Right atrium auricular region (tissue), 2 donors: ENCODE measurements around the gene AUH. TPM values are rescaled to one million over a fixed set of nuclear protein-coding genes. Genes with fewer than 3 reads are reported as not detected.

ENCODE experiments used
- DNase-seq: peaks from one replicate; pipeline ENCODE4 v3.0.0-alpha.2; 2019; ENCODE audit warnings: low spot score
- H3K27ac ChIP-seq, 2 donors: fragments of 200-600 bp; sonication (generic); 1 replicate in 1 of 2; 2 replicates in 1 of 2; pipeline ENCODE4 v1.5.1; 2016 to 2019
- H3K27me3 ChIP-seq, 2 donors: fragments of 200-600 bp; sonication (generic); one replicate each; pipeline versions ENCODE4 v1.5.1 to v1.6.0; 2017 to 2019
- H3K36me3 ChIP-seq: fragments of 200-600 bp; sonication (generic); one replicate; pipeline ENCODE4 v1.5.1; 2016
- H3K4me1 ChIP-seq, 2 donors: fragments of 200-600 bp; sonication (generic); one replicate each; pipeline versions ENCODE4 v1.5.1 to v1.6.0; 2017 to 2019
- H3K4me3 ChIP-seq, 2 donors: fragments of 200-600 bp; sonication (generic); 1 replicate in 1 of 2; 2 replicates in 1 of 2; pipeline ENCODE4 v1.5.1; 2017 to 2019; ENCODE audit warnings: mild to moderate bottlenecking in 1 of 2, moderate library complexity in 1 of 2
- H3K9me3 ChIP-seq, 2 donors: fragments of 200-600 bp; sonication (generic); one replicate each; pipeline ENCODE4 v1.5.1; 2019
- CTCF ChIP-seq, 2 donors: fragments of 200-600 bp; sonication (generic); IDR thresholded peaks; one replicate each; pipeline ENCODE4 v1.5.1; 2019; ENCODE audit warnings: antibody characterized with exemption in 2 of 2
- total RNA-seq, 2 donors: library from RNA; depleted of rRNA; stranded (reverse); fragments of >200 nt; gene quantifications; one replicate each; pipeline ENCODE4 v1.1.0, GENCODE V29; 2016

The AUH gene
- total RNA-seq, 2 donors from 2014 or later, result 16.3 to 50.4 TPM

GRCh38 chr9:91316093-91316492, 45.6 kb downstream of the AUH start:
- DNase-seq, result no peak
- no peak for TF ChIP-seq CTCF (IDR thresholded peaks at IDR 0.05)

GRCh38 chr9:91315191-91315590, 46.5 kb downstream of the AUH start:
- no peak overlapping the region for H3K27ac ChIP-seq
- no peak for DNase-seq
- no peaks in the 10 kb centered on the region for H3K9me3 ChIP-seq
- H3K36me3 ChIP-seq, result peaks cover 7% of the 10 kb centered on the region
- no peaks in the 10 kb centered on the region for H3K27me3 ChIP-seq
- no peak overlapping the region for H3K4me3 ChIP-seq
- no peak for TF ChIP-seq CTCF (IDR thresholded peaks at IDR 0.05)
- H3K4me1 ChIP-seq, result no peaks in the 10 kb centered on the region

More at GRCh38 chr9:91316093-91316492, 45.6 kb downstream of the AUH start:
- Histone ChIP-seq H3K4me1 (no peaks in the 10 kb centered on the region), H3K27ac (no peak overlapping the region), H3K9me3 (no peaks in the 10 kb centered on the region), H3K36me3 (peaks cover 7% of the 10 kb centered on the region), H3K4me3 (no peak overlapping the region), H3K27me3 (no peaks in the 10 kb centered on the region)

GRCh38 chr9:91312717-91313325, 48.9 kb downstream of the AUH start:
- H3K9me3 ChIP-seq, result no peaks in the 10 kb centered on the region
- H3K27ac ChIP-seq, result no peak overlapping the region
- DNase-seq, result no peak
- H3K4me3 ChIP-seq, result no peak overlapping the region
- no peaks in the 10 kb centered on the region for H3K4me1 ChIP-seq
- H3K27me3 ChIP-seq, result no peaks in the 10 kb centered on the region
- no peaks in the 10 kb centered on the region for H3K36me3 ChIP-seq
- no peak for TF ChIP-seq CTCF (IDR thresholded peaks at IDR 0.05)

GRCh38 chr9:91310037-91310436, 51.7 kb downstream of the AUH start:
- no peak for DNase-seq
- Histone ChIP-seq H3K9me3 (no peaks in the 10 kb centered on the region), H3K27me3 (no peaks in the 10 kb centered on the region), H3K4me1 (no peaks in the 10 kb centered on the region), H3K36me3 (no peaks in the 10 kb centered on the region), H3K27ac (no peak overlapping the region), H3K4me3 (no peak overlapping the region)
- TF ChIP-seq CTCF (IDR thresholded peaks at IDR 0.05), result no peak

GRCh38 chr9:91308191-91308590, 53.5 kb downstream of the AUH start:
- no peak for TF ChIP-seq CTCF (IDR thresholded peaks at IDR 0.05)
- no peak overlapping the region for H3K4me3 ChIP-seq

GRCh38 chr9:91307279-91307678, 54.4 kb downstream of the AUH start:
- no peak overlapping the region for H3K4me3 ChIP-seq
- no peak overlapping the region for H3K27ac ChIP-seq
- H3K9me3 ChIP-seq, result no peaks in the 10 kb centered on the region
- H3K4me1 ChIP-seq, result peaks cover 0 to 14% of the 10 kb centered on the region in 2 donors
- H3K27me3 ChIP-seq, result no peaks in the 10 kb centered on the region
- no peak for TF ChIP-seq CTCF (IDR thresholded peaks at IDR 0.05)
- no peaks in the 10 kb centered on the region for H3K36me3 ChIP-seq
- no peak for DNase-seq

More at GRCh38 chr9:91308191-91308590, 53.5 kb downstream of the AUH start:
- Histone ChIP-seq H3K4me1 (peaks cover 0 to 5% of the 10 kb centered on the region in 2 donors), H3K9me3 (no peaks in the 10 kb centered on the region), H3K27me3 (no peaks in the 10 kb centered on the region), H3K27ac (no peak overlapping the region), H3K36me3 (no peaks in the 10 kb centered on the region)
- no peak for DNase-seq
